Stimulated activated CD4-positive, alpha-beta T cell treated with anti-CD3 and anti-CD28 coated beads, Interleukin-4, amount 100 ng/mL, for 48 hours (primary cell): ENCODE data around the gene SSPN.

Experiments
- DNase-seq, 2 donors: peaks; one replicate each; pipeline ENCODE4 v3.0.0-alpha.2; 2020; ENCODE audit warnings: low read depth in 2 of 2

SSPN gene

DNA sequence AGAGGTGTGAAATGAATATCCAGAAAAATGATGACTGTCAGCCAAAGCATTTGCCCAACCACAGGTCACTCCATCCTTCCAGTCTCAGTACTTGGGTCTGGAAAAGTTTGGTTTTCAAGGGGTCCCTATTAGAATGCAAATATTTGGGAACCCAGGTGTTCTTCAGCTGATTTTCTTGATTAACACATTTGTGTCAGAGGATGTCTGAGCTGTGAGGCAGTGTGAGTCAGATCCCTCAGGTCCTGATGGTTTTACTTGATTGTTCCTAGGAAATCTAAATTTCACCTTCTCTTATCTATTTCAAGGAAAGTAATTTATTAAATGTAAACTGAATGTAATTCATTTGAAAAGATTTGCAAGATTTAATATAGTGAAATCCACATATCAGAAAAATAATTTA is 71.5 kb downstream of the SSPN start:
- DNase-seq = no peak

DNA sequence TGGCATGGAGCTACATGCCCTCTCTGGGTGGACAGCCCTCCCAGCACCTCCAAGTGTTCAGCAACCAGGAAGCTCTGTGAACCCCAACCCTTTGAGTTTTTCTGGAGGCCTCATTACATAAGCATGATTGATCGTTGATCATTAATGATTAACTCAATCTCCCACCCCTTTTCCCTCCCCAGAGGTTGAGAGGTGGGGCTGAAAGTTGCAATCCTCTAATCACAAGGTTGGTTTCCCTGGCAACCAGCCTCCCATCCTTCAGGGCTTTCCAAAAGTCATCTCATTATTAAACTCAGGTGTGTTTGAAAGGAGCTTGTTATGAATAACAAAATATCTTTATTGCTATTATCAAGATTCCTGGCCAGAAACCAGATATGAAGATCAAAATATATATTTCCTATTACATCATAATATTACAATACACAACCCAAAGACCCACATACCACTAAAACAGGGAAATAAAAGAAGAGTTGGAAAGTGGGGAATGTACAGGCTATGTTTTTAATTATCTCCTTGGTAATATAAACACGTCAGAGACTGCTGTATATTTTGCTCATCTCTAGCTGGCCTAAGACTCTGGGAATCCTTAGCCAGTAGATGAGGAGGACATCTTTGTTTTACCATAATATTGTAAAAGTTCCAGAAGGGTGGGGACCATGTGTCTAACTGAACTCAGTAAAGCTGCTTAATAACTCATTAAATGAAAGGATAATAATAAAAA is 73.6 kb downstream of the SSPN start:
- no peak for DNase-seq

DNA sequence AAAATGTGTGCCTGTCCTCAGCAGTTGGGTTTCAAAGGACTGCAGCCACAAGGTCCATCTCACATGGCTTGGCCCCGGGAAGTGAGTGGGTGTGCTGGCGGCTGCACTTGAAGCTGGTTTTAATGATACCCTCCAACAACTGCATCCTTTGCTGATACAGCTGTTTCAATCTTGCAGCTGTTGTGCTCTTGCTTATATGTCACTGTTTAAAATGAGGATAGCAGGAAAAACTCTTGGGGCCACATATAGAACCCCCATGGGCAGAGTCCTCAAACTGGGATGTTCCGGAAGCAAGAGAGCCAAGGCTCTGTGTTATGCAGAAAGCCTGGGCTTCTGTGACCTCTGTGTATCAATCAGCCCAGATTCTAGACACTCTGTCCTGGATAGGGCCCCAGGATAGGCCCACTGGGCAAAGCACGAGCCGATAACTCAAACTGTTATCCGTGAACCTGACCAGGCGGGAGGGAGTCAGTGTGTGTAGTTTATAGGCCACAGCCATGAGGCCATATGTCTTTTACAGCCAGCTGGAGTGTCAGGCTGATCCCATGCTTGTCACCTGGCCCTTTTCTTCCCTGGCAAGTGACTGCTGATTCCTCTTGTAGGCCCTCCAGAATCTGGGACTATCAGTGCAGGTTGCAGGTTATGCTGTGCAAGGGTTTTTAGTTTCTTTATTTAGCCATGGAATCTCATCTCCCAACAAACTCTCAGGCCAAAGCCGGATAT is 74.3 kb downstream of the SSPN start:
- no peak for DNase-seq

DNA sequence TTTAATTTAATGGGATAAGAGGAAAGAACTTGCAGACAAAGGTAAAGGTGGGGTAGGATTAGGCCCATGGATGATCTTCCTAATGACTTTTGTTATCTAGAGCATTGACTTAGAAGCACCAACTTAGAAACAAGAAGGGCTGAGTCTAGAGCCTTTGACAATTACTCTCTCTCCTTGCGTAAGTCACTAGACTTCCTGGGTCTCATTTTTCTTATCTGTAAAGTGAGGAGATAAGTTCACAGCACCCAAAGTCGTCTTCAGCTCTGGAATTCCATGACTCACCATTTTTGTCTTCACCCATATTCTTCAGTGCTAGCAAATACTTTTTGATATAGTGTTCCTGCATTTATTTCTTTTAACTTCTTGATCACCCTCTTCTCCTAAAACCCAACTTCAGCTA is 75.7 kb downstream of the SSPN start:
- no peak for DNase-seq

DNA sequence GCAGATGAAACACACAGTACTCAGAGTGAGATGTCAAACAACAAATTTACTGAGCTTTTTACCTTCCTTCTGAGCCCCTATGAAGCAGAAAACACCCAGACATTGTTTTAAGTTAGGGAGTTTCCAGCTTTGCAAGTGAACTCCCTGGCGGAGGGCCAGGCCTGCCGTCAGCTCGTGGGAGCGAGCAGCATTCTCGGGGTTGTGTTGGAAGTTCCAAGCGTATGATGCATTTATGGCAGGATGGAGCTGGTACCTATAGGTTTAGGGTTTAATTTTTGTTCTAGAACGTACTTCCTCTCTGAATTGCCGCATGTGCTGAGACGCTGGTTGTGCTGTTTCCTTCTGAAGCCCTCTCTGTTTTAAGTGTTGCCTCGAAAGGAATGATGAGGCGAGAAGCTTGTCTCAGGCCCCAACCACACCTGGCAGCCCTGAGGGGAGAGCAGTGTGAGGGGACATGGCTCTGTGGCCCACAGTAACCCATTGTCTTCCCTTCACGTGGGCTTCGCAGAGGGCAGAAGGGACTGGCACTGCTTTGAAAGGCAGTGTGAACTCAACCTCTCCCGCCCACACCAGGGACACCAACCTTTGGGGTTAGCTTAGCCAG is 76.6 kb downstream of the SSPN start:
- DNase-seq = no peak

DNA sequence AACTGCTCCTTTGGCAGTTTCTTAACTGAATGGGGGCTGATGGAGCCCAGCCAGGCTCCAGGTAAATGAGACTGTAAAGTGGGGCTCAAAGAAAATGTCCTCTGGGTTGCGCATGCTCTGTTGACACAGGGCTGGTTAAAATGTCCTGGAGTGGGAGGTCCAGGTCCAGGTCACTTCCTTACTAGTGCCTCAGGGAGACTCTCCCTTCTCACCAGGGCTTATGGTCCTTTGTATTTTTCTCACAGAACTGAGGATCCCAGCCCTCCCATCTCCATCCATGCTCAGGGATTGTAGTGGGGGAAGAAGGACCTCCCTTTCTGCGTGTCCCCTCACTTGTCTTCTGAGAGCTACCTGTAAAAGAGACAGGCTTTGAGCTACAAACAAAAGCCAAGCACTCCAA is 77.5 kb downstream of the SSPN start:
- no peak for DNase-seq

DNA sequence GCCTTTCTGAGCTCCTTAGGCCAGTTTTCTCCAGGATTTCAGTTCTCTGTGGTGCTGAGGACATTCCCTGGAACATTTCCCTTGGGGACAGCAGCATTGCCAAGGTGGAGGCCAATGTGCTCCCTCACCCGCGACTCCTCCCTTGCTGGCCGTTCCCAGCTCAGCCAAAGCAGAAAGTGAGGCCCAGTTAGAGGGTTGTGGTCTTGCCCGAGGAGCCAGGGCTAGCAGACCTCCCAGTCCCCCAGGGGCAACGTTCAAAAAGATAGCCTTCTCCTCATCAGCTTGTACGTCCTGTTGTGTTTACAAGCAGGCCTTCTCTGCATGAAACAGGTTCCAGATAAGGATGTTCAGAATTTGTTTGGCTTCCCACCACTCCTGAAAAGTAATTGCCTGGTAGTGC is 78.4 kb downstream of the SSPN start:
- DNase-seq = no peak

DNA sequence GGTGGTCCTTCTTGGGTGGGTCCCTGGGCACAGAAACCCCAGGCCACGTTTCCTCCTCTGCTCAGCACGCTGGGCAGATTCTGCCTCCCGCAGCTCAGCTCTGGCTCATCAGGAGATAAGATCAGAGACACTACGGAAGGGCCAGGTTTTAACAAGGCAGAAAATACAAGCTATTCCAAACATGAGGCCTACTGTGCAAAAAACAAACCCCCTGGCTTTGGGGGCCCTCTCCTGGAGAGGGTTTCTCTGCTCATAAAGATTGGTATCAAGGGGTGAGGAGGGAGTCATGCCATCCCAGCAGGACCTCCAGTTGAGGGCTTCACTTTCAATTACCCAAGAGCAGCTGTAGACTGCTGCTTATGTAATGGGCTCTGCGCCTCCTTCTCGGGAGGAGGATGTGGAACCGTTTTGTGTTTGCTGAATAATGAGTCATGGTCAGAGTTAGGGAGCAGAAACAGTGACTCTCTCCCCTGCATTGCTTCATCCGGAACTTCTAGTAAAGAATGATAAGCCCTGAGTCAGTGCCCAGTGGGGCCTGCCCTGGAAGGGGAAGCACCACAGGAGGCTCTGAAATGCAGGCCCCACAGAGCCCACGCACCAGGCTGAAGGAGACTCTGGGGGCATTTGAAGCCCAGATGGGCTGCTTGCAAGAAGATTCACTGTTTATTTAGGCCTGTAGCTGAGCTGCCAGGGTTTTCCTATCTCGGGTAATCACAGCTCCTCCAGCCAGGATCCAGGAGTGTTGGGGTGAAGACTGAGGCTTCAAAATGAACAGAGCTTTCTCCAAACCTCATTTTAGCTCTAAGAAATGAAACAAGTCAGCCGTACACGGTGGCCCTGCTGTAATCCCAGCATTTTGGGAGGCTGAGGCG is 79.3 kb downstream of the SSPN start:
- DNase-seq = peak; percentile 23 to 37

DNA sequence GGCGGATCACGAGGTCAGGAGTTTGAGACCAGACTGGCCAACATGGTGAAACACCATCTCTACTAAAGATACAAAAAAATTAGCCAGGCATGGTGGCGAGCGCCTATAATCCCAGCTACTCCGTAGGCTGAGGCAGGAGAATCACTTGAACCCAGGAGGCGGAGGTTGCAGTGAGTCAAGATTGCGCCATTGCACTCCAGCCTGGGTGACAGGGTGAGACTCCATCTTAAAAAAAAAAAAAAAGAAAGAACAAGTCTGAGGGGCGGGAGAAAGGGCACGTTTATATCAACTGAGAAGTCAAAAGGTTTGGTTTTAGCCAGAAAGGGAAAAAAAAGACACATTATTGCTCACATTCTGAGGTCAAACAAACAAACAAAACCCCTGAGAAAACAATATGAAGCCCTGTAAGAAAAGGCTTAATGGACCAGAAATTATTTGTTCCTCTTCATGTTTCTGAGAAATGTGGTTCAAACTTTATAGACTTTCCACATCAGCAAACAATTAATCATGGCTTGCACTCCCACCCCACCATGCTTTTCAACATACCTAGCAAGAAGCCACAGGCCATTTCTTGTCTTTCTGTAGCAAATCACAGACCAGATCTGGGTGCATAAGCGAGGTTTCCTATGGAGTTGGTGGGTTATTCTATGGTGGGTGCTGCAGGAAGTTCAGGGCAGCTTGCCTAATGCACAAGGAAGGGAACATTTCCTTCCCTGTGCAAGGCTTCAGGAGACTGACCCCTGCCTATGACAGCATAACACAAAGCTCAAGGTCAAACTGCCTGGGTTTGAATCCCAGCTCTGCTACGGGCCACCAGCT is 80.1 kb downstream of the SSPN start:
- DNase-seq = no peak

DNA sequence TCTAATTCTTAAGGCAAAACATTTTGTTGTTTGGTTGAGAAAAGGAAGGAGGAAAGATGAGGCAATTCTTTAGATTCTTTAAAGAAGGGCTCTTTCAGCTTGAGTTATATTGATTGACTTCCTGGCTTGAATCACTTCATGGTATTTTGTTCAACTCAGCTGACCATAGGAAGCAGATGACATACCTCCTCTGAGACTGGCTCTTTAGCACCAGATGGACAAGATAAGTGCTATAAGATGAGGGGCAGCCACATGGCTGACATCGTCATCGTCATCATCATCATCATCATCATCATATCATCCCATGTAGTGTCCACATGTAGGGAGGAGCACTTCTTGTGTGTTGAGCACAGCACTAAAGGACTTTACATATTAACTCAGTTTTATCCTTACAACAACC is 81.3 kb downstream of the SSPN start:
- DNase-seq = no peak

DNA sequence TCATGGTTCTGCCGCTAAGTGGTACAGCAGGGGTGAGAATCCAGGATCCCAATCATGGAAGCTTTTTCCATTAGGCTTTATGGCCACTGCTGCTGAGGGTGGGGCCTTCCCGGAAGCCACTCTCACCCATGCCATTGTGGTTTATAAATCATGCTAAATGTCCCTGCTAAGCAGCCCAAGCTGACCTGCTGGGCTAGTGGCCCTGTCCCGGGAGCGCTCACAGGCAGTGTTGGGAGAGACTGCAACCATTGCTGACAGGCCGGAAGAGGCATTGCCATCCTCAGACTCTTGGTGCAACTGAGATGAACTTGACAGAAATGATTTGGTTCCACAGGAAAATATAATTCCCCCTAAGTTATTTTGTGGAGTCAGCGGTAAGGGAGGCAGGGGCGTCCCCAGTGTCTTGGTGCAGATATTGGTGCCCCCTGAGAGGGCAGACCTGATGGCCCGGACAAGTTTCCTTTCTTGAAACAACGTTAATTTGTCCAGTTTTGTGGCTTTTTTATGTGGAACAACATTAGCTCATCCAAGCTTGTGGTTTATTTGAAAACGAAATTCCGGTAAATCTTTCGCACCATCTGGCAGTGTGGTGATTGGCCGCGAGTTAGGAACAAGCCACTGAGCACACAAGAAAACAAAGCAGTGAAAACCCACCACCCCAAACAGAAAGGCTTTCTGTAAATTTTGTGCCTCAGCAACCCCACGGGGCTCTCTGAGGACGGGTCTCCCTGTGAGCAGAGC is 82.3 kb downstream of the SSPN start:
- DNase-seq = no peak

DNA sequence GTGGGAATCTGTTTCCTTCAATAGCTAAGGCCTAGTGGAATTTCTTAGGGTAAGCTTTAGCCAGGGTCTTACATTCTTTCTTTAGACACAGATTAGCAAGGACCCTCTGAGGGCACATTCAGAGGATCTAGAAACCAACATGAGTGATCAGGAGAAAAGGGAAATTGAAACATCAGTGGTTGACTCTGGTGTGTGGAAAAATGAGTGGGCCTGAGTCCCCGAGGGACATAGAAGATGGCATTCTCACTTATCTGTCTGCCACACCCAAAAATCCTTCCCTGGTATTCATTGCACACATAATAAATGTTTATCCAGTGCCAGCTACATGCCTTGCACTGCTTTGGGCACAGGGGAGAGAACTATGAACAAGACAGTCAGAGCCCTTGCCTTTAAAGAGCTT is 82.9 kb downstream of the SSPN start:
- no peak for DNase-seq

DNA sequence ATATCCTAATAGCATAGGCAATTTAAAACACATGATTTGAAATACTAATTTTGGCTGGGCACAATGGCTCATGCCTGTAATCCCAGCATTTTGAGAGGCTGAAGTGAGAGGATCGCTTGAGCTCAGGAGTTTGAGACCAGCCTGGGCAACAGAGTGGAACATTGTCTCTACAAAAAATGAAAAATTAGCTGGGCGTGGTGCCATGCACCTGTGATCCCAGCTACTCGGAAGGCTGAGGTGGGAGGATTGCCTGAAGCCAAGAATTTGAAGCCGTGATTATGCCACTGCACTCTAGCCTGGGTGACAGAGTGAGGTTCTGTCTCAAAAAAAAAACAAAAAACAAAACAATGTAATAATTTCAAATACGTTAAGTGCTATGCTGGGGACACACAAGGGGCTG is 83.3 kb downstream of the SSPN start:
- DNase-seq = no peak

DNA sequence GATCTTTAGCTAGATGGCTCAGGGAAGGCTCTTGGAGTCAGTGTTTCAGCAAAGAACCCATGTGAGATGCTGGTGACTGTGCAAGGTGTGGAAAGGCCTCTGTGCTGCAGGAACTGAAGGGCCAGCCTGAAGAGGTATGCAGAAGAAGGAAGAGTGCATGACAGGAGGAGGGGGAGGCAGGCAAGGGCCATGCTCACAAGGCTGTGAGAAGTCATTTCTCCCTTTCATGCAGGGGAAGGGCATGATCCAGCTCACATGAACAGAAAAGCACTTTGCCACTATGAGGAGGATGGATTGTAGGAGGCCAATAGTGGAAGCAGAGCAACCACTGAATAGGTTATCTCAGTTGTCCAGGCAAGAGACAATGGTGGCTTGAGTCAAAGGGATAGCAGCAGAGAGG is 83.7 kb downstream of the SSPN start:
- DNase-seq = no peak

DNA sequence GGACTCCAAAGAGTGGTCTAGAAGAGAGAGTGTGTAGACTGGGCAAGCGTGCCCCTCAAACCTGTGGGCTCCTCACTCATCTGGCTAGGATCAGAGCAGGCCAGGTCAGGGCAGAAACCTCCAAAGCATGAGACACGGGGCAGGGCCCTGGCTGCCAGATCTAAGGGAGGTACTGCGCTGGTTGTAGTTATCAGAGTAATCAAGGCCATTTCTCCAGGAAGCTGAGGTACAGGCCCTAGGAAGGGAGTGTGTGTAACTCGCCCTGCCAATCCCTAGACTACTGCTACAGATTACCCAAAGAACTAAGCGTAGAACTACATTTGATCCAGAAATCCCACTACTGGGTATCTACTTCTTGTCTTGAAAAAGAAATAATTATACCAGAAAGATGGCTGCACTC is 84.5 kb downstream of the SSPN start:
- DNase-seq = no peak

DNA sequence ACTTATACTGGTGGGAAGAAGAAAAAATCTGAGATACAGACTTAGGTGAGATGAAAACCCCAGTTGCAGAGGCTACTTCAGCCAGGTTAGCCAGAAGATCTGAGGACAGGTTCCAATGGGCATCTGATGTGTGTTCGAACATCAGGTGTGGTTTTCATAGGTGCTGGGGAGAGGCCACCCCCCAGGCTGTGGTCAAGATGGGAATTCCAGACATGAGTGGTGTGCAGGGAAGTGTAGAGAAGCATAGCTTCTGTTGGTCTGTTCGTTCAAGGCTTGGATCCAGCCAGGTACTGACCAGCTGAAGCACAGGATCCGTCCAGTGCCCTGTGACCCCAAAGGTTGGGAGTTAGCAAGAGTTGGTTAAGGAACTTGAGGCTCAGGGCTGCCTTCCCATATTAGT is 85.5 kb downstream of the SSPN start:
- no peak for DNase-seq

DNA sequence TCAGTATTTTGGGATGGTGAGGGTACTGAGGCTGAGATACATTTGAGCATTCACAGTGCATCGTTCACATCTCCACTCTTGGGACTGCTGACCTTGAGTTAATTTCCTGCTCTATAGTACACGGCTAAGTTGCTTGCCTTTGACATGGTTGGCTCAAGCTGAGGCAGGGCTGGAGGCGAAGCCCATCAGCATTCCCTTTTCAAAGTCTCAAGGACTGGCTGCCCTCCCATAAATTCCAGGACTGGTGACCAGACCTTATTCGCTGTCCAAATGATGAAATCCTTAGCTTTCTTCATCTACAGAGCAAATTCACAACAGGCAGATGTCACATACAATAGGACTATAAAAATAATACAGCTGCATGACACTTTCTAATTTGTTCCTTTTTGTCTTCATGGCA is 85.9 kb downstream of the SSPN start:
- DNase-seq = no peak

DNA sequence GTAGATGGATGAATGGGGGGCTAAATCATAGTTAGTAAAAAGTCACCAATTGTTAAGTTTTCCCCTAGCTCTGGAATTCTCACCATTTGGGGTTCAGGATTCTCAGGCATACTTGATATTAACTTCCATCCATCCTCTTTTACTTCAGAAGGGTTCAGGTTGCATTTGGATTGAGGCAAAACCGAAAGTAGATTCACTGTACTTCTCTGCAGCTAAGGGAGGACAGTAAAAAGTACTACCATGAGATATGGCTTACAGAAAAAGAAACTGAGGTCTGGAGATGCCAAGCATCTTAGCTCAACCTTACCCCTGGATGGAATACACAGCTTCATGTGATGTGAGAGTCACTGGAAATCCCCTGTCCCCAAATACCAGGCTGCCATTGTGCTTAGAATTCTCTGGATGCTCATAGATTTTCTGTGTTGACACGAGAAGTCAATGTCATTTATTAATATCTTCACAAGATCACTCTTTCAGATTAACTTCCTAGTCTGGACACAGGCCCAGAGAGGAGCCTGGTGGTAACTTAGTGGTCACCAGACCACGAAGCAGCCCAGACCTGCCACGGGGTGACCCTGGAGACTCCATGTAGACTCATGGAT is 87.1 kb downstream of the SSPN start:
- no peak for DNase-seq

DNA sequence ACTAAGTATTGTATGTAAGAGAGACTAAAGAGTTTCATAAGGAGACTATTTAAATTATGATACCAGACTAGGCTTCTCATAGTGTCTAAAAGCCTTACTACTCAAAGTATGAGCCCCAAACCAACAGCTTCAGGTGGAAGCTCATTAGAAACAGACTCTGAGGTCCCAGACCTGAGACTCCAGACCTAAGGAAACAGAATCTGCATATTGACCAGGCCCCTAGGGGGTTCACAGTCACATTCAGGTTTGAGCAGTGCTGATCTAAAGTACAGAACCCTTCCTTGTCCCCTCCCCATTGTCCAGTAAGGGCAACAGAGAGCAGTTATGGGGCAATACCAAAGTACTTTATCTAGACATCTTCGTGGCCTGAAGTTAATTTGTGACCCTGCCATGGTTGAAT is 87.7 kb downstream of the SSPN start:
- no peak for DNase-seq

DNA sequence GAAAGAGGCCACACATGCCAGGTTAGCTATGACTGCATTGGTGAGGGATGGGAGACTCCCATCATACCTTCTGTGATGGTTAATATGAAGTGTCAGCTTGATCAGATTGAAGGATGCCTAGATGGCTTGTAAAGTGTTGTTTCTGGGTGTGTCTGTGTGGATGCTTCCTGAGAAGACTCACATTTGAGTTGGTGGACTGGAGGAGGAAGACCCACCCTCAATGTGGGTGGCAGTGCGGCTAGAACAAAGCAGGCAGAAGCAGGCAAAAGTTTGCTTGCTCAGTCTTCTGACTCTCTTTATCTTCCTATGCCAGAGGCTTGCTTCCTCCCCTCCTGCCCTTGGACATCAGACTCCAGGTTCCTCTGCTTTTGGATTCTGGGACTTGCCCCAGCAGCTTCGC is 88.2 kb downstream of the SSPN start:
- DNase-seq = no peak
